HepG2 (cell line): ENCODE data around the gene KLHL8. TPM values are rescaled to one million over a fixed set of nuclear protein-coding genes. Genes with fewer than 3 reads are reported as not detected.

Experiments used
- CHCHD3 ChIP-seq: sonication (generic); formaldehyde crosslinking; IDR thresholded peaks from 2 replicates; pipeline ENCODE4 v1.8.0; 2022; ENCODE audit warnings: mild to moderate bottlenecking, missing genetic modification reagents, moderate library complexity
- DNMT1 ChIP-seq: sonication (generic); formaldehyde crosslinking; IDR thresholded peaks from 2 replicates; pipeline ENCODE4 v1.5.1; 2020; ENCODE audit warnings: mild to moderate bottlenecking, missing genetic modification reagents
- EED ChIP-seq: sonication (generic); formaldehyde crosslinking; IDR thresholded peaks from 2 replicates; pipeline ENCODE4 v1.5.0; 2020; ENCODE audit warnings: mild to moderate bottlenecking, missing genetic modification reagents
- MIXL1 ChIP-seq: IDR thresholded peaks from 2 replicates; pipeline ENCODE4 v1.6.1; 2016
- PHF5A ChIP-seq: IDR thresholded peaks from one replicate; pipeline ENCODE4 v1.6.1; 2018; ENCODE audit warnings: low read depth, missing genetic modification reagents; ENCODE audit not compliant: unreplicated experiment
- PHF8 ChIP-seq: sonication (generic); formaldehyde crosslinking; IDR thresholded peaks from 2 replicates; pipeline ENCODE4 v1.5.0; 2020; ENCODE audit warnings: missing genetic modification reagents
- RFX5 ChIP-seq: IDR thresholded peaks from 2 replicates; pipeline ENCODE4 v1.6.1; 2011; ENCODE audit warnings: low read depth, low read length, improper control_type of control experiment
- SSRP1 ChIP-seq: IDR thresholded peaks from 2 replicates; pipeline ENCODE4 v1.6.1; 2016; ENCODE audit warnings: control low read depth
- ZNF503 ChIP-seq: sonication (generic); formaldehyde crosslinking; IDR thresholded peaks from 2 replicates; pipeline ENCODE4 v1.4.0; 2020; ENCODE audit warnings: missing genetic modification reagents
- ZNF619 ChIP-seq: sonication (generic); formaldehyde crosslinking; IDR thresholded peaks from 2 replicates; pipeline ENCODE4 v1.4.0; 2020; ENCODE audit warnings: mild to moderate bottlenecking, missing genetic modification reagents
- ZNF646 ChIP-seq: sonication (generic); formaldehyde crosslinking; IDR thresholded peaks from 2 replicates; pipeline ENCODE4 v1.9.0; 2021; ENCODE audit warnings: mild to moderate bottlenecking, missing genetic modification reagents
- ZNF724P ChIP-seq: sonication (generic); formaldehyde crosslinking; IDR thresholded peaks from 2 replicates; pipeline ENCODE4 v1.8.0; 2022; ENCODE audit warnings: missing genetic modification reagents, borderline replicate concordance
- ZSCAN25 ChIP-seq: sonication (generic); formaldehyde crosslinking; IDR thresholded peaks from 2 replicates; pipeline ENCODE4 v1.8.0; 2022; ENCODE audit warnings: mild to moderate bottlenecking, missing genetic modification reagents
- polyA plus RNA-seq, 8 experiments: library from polyadenylated mRNA; depleted of rRNA in 3 of 8; stranded (reverse) in 7 of 8; unstranded in 1 of 8; fragments of >200 nt; fragmentation: Illumina TruSeq in 4 of 8; extraction: Trizol in 4 of 8; gene quantifications; 2 replicates each; pipeline versions ENCODE4 v1.2.1 to v1.2.3, GENCODE V29; 2011 to 2016; ENCODE audit warnings: low read depth in 4 of 8, missing spikeins in 1 of 8, mixed read lengths in 1 of 8; ENCODE audit not compliant: insufficient read depth in 1 of 8
- total RNA-seq, 5 experiments: library from RNA; depleted of rRNA; stranded (reverse); fragments of >200 nt; fragmentation: Illumina TruSeq; extraction: Trizol; gene quantifications; 2 replicates each; pipeline ENCODE4 v1.2.3, GENCODE V29; 2016; ENCODE audit warnings: low read depth in 1 of 5
- TF ChIP-seq, protein P1 (sequence below), 2 experiments: sonication (generic) in 1 of 2; formaldehyde crosslinking in 1 of 2; IDR thresholded peaks; 2 replicates each; pipeline versions ENCODE4 v1.6.1 to v1.9.0; 2014 to 2022; ENCODE audit warnings: antibody characterized with exemption in 1 of 2, borderline replicate concordance in 1 of 2, inconsistent platforms in 1 of 2, low read depth in 1 of 2, missing genetic modification reagents in 1 of 2

KLHL8 gene
- total and polyA plus RNA-seq, 2 of the 13 experiments (the other 11 are each of a cell fraction or from before 2014, with no cell fraction given) = 2.8 to 11.7 TPM

DNA sequence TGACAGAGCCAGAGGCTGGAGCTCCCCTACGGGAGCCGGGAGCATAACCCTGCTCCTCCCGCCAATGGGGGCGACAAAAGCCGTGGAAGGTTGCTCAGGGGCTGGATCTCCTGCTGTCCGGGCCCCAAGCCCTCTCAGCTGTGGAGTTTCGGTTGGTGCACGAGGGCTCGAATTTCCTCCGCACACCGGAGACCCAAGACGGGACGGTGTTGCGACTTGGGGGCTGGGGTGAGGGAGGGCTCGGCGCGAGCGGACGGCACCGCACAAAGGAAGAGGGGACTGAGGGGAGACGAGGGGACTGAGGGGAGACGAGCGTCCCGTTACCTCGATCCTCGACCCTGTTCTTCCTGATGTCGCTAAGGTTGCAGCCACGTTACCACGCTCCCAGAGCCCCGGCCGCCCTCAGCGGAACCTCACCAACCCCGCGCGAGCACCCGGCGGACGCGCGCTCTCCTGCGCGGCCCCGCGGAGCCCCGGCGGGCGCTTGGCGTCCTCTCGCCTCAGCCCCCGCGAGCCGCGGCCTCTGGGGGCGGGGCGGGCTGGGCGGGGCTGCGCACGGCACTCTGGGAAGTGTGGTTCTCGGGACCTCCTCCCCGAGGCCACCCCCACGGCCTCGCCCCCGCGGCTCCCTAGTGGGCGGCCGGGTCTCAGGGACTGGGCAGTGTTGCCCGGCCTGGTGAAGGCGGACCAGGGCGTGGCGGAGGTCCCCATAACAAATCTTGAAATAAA lies at the start of gene KLHL8 (continued):
- TF ChIP-seq ZNF646 (no peak), MIXL1 (CRISPR knock-in tag) (no peak), PHF5A (CRISPR knock-in tag) (no peak), RFX5 (no peak), ZSCAN25 (no peak), CHCHD3 (CRISPR knock-in tag) (0 out of 2 replicates have a peak, but pooled peaks have one; percentile 8), ZNF503 (CRISPR knock-in tag) (no peak), ZNF724P (no peak; the same call in 1 of the 2 replicates), PHF8 (CRISPR knock-in tag) (peak; percentile 78), SSRP1 (CRISPR knock-in tag) (no peak), DNMT1 (CRISPR knock-in tag) (no peak), EED (no peak), ZNF619 (CRISPR knock-in tag) (peak; percentile 73; the same call in 1 of the 2 replicates)
- TF ChIP-seq, protein P1, sequence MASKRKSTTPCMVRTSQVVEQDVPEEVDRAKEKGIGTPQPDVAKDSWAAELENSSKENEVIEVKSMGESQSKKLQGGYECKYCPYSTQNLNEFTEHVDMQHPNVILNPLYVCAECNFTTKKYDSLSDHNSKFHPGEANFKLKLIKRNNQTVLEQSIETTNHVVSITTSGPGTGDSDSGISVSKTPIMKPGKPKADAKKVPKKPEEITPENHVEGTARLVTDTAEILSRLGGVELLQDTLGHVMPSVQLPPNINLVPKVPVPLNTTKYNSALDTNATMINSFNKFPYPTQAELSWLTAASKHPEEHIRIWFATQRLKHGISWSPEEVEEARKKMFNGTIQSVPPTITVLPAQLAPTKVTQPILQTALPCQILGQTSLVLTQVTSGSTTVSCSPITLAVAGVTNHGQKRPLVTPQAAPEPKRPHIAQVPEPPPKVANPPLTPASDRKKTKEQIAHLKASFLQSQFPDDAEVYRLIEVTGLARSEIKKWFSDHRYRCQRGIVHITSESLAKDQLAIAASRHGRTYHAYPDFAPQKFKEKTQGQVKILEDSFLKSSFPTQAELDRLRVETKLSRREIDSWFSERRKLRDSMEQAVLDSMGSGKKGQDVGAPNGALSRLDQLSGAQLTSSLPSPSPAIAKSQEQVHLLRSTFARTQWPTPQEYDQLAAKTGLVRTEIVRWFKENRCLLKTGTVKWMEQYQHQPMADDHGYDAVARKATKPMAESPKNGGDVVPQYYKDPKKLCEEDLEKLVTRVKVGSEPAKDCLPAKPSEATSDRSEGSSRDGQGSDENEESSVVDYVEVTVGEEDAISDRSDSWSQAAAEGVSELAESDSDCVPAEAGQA (IDR thresholded peaks at IDR 0.05; ENCODE audit: low read depth) = no peak
- TF ChIP-seq, protein P1 (CRISPR knock-in tag; IDR thresholded peaks at IDR 0.05; ENCODE audit: borderline replicate concordance) = no peak
